Epithelial cell of umbilical artery (primary cell): ENCODE measurements around the gene ACTRT3. TPM values are rescaled to one million over a fixed set of nuclear protein-coding genes. Genes with fewer than 3 reads are reported as not detected.

Experiments
- total RNA-seq: library from RNA; depleted of rRNA; stranded (reverse); fragments of >200 nt; gene quantifications from 2 replicates; pipeline ENCODE4 v1.2.3, GENCODE V29; 2014

The ACTRT3 gene
- total RNA-seq: 5.5 and 6.2 TPM in 2 replicates

DNA sequence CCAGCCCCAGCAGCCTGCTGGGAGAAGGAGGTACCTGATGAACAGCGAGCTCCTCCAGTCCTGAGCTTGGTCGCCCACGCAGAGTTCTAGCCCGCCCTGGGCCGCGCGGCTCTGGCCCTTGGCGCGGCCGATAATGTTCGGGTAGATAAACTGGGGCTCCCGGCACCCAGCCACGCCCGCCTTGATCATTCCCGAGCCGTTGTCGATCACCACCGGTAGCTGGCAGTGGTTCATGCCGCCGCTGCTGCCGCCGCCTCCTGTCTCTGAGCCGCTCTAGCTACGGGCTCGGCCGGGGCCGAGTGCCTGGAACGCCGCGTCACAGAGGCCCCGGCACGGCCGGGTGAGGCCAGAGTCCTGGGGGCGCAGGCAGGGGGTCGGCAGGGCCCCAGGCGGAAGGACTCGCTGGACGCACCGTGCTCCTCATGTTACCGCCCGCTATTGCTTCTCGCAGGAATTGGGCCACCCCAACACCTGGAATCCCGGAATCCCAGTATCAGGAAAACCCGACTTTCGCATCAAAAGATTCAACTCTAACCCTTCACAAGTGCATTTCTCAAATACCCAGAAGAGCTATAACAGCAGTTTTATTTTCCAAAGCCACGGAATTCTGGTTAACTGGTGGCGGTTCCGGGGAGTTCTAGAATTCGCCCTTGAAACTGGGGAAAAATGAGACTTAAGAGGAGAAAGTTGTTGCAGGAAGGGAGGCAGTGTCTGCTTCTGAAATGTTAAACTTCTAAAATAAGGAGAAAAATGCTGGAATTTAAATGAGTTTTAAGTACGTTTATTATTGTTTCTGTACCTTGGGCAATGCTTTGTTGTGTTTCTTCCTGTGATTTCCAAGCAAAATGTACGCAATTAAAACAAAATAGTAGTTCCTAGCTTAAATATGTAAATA is at the start of gene ACTRT3:
TSS of gene ACTRT3 (minus strand) at position 275 of the 895 bp plus-strand sequence. CDS start at position 234, 41 bp downstream.

DNA sequence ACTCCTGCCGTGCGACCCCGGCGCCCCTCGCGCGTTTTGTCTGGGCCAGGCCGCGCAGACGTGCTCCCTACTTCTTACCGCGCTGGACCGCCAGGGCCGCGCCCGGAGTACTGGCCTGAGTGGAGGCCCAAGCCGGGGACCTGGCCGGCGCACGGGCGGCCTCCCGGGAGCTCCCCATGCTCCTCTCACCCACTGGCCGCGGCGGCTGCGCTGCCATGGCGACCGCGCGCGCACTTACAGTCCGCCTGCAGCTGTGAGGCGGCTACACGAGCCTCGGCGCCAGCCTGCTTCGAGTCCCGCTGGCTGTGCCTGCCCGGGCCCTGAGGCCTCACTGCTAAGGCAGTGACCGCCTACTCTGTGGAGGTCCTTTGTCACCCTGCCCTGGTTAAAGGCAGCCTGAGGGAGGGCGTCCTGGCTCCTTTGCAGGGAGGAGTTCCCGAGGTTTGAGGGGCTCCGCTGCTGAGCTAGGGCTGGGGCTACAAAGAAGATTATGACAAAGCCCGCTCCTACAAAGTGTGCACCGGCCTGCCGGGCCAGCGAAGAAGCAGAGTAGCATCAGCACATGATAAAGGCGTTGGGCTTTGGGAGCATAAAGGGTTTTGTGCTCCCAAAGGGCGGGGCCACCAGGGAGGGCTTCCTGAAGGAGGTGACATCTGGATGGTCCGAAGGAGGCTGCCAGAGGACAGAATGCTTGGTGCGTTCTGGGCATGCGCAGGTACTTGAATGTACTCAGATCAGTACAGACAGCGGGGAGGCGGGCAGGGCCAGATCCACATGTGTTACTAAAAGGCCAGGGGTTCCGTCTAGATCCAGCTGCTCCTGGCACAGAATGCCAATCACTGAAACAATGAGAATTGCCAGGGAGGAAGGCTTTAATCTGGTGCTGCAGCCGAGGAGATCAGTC is 43.2 kb upstream of the ACTRT3 start, which contains the start of the genes LRRC34 and LRRIQ4:
TSS of gene LRRC34 (minus strand) at position 573 of the 904 bp plus-strand sequence. CDS start at position 217, 356 bp downstream.
TSS of gene LRRIQ4 (plus strand) at position 539 of the 904 bp plus-strand sequence. CDS start 9,052 bp downstream, outside the sequence.

DNA sequence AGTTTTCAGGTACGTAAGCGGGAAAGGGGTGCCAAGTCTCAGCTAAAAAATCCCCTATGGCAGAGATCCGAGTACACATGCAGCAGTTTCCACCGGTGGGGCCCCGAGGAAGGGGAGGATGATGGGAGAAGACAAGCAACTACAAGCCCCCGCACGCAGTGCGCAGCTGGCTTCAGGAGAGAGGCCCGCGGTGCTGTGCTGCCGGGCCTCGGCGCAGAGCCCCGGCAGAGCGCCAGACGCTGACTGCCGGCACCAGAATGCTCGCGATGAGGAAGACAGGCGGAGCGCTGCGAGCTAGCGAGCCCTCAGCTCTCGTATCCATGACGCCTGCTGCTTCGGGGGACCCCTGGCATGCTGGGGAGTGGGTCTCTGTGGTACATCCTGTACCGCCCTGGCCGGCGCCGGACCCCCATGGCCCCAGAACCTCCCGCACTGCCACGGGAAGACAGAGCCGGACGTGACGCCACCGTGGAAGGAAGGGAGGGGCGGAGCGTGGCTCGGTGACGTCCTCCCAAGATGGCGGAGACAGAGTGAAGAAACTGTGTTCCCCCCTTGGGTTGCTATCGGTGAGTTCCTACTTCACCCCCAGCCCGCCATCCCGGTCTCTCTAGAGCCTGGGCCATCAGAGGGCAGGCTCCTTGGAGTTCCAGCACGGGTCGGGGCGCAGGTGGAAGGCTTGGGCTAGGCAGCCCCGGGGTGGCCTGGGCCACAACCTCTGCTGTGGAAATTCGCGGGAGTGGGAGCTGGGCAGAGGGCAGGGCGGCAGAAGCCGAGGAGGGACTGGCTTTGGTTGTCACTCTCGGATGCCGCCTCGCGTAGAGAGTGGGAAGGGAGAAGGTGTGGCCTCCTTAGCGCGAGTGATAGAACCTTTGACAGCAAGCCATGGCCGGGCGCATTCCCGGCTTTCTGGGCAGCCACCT is 3.8 kb upstream of the ACTRT3 start, which contains the start of gene MYNN:
TSS of gene MYNN (plus strand) at position 500 of the 920 bp plus-strand sequence. CDS start 900 bp downstream, outside the sequence.

DNA sequence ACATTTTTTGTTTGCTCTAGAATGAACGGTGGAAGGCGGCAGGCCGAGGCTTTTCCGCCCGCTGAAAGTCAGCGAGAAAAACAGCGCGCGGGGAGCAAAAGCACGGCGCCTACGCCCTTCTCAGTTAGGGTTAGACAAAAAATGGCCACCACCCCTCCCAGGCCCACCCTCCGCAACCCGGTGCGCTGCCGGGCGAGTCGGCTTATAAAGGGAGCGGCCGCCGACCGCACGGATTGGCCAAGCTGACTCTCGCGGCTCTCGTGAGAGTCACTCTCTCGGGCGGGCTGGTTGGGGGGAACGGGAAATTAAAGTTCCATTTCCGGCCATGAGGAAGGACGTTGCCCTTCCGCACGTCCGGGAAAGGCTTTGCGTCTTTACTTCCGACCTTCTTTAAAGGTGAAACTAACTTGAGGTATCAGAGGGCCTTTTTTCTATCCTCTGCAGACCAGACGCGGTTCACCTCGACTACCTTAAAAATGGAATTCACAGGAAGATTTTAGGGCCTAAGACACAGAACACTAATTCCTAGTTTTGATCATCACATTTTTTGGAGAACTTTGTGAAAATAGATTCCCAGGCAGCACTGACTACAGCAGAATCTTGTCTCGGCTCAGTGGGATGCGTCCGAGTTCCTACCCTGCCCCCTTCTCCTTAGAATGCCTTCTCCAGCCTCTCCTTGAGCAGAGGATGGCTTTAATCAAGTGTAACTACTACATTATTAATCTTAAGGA is 4.3 kb downstream of the ACTRT3 start, which contains the start of gene TERC:
TSS of gene TERC (minus strand) at position 179 of the 731 bp plus-strand sequence.

Other genes with a start within 250 kb of the ACTRT3 start
- 127 and 137 TPM in 2 replicates for gene MECOM, start 105.8 kb downstream of the ACTRT3 start, total RNA-seq
- gene TERC, start 4.5 kb downstream of the ACTRT3 start, total RNA-seq: 312 and 747 TPM in 2 replicates
- gene MYNN, start 3.8 kb upstream of the ACTRT3 start, total RNA-seq: 18.2 and 20.8 TPM in 2 replicates
- not detected in 2 replicates for gene LRRIQ4, start 43.3 kb upstream of the ACTRT3 start, total RNA-seq
- gene LRRC34, start 43.3 kb upstream of the ACTRT3 start, total RNA-seq: 0.97 and 5.0 TPM in 2 replicates
- not detected in 2 replicates for gene LRRC31, start 100.4 kb upstream of the ACTRT3 start, total RNA-seq
- not detected in 2 replicates for gene SAMD7, start 142.0 kb upstream of the ACTRT3 start, total RNA-seq
- 33.5 and 38.0 TPM in 2 replicates for gene SEC62, start 197.2 kb upstream of the ACTRT3 start, total RNA-seq